Left ventricle myocardium inferior (tissue), 1 donor: Measurements from ENCODE around the gene LKAAEAR1. TPM values are rescaled to one million over a fixed set of nuclear protein-coding genes. Genes with fewer than 3 reads are reported as not detected.

ENCODE experiments used
- DNase-seq: peaks from one replicate; pipeline ENCODE4 v3.0.0-alpha.2; 2020
- H3K27ac ChIP-seq: fragments of 200-600 bp; replicated peaks from 2 replicates; pipeline ENCODE4 v1.8.0; 2021
- H3K27me3 ChIP-seq: fragments of 200-600 bp; 2 replicates; pipeline ENCODE4 v1.8.0; 2021; ENCODE audit warnings: low read depth
- H3K36me3 ChIP-seq: fragments of 200-600 bp; 2 replicates; pipeline ENCODE4 v1.8.0; 2021
- H3K4me1 ChIP-seq: fragments of 200-600 bp; 2 replicates; pipeline ENCODE4 v1.8.0; 2021
- H3K4me3 ChIP-seq: fragments of 200-600 bp; 2 replicates; pipeline ENCODE4 v1.8.0; 2021; ENCODE audit warnings: mild to moderate bottlenecking, moderate library complexity
- H3K9me3 ChIP-seq: fragments of 200-600 bp; replicated peaks from 2 replicates; pipeline ENCODE4 v1.8.0; 2021
- intact Hi-C: fragments of 100-400 bp; cut with micrococcal nuclease; formaldehyde crosslinking; loops from one replicate; pipeline ENCODE4 v1.11.0; 2022
- total RNA-seq: library from RNA; stranded (reverse); fragmentation: NEBNext Ultra II Directional; extraction: Animal tissue kit (Norgen Biotek cat#: 25700); gene quantifications from one replicate; pipeline ENCODE4 v1.2.1, GENCODE V29; 2021
- TF ChIP-seq, protein P1 (sequence below): fragments of 200-600 bp; IDR thresholded peaks from 2 replicates; pipeline ENCODE4 v1.8.0; 2021; ENCODE audit warnings: antibody characterized with exemption, mild to moderate bottlenecking, borderline replicate concordance
- donor health status: DM: no; HTN: yes; CAD: no; lungs with severe emphysema.

Gene LKAAEAR1
- total RNA-seq, 1 donor from 2014 or later, result not detected

- Histone ChIP-seq H3K36me3 (no peaks in the 10 kb centered on the region), H3K9me3 (no peaks in the 10 kb centered on the region), H3K4me3 (peak overlapping the region; percentile 56), H3K27ac (peak overlapping the region; percentile 94), H3K27me3 (peaks cover 63% of the 10 kb centered on the region), H3K4me1 (peaks cover 59% of the 10 kb centered on the region)
- peak; percentile 75 for DNase-seq
- TF ChIP-seq, protein P1, sequence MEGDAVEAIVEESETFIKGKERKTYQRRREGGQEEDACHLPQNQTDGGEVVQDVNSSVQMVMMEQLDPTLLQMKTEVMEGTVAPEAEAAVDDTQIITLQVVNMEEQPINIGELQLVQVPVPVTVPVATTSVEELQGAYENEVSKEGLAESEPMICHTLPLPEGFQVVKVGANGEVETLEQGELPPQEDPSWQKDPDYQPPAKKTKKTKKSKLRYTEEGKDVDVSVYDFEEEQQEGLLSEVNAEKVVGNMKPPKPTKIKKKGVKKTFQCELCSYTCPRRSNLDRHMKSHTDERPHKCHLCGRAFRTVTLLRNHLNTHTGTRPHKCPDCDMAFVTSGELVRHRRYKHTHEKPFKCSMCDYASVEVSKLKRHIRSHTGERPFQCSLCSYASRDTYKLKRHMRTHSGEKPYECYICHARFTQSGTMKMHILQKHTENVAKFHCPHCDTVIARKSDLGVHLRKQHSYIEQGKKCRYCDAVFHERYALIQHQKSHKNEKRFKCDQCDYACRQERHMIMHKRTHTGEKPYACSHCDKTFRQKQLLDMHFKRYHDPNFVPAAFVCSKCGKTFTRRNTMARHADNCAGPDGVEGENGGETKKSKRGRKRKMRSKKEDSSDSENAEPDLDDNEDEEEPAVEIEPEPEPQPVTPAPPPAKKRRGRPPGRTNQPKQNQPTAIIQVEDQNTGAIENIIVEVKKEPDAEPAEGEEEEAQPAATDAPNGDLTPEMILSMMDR, result peak; percentile 19
- intact Hi-C loops, result no loop called here
Observed at GRCh38 chr20:64055893-64056638, 28.1 kb downstream of the LKAAEAR1 start.

DNA sequence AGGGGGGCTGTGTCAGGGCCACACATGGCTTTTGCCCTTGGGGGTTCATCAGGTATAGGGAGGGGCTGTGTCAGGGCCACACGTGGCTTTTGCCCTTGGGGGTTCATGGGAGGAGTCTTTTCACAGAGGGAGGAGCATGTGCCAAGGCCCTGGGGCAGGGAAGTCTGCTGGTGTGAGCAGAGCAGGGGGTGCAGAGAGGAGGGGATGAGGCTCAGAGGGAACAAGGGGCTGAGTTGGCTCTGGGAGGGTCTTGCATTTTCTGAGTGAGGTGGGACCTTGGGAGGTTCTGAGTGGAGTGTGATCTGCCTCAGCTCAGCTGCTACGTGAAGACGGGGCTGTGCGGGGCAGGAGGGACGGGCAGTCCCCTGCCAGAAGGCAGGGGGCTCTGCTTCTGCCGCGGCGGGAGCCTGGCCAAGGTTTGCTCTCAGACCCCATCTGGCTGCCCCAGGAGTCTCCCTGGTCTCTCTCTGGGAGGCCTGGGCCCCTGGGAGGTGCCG, 28.8 kb downstream of the LKAAEAR1 start:
- TF ChIP-seq, protein P1, result no peak
- Histone ChIP-seq H3K27ac (peak overlapping the region; percentile 94), H3K4me1 (peaks cover 65% of the 10 kb centered on the region), H3K4me3 (peak overlapping the region; percentile 56), H3K9me3 (no peaks in the 10 kb centered on the region), H3K36me3 (no peaks in the 10 kb centered on the region), H3K27me3 (peaks cover 69% of the 10 kb centered on the region)
- no peak for DNase-seq
- intact Hi-C loops, result no loop called here

- Histone ChIP-seq H3K36me3 (no peaks in the 10 kb centered on the region), H3K9me3 (no peaks in the 10 kb centered on the region), H3K27ac (peak overlapping the region; percentile 95), H3K4me3 (peak overlapping the region; percentile 56), H3K27me3 (peaks cover 80% of the 10 kb centered on the region), H3K4me1 (peaks cover 74% of the 10 kb centered on the region)
- intact Hi-C loops, result no loop called here
- peak; percentile 75 for DNase-seq
- TF ChIP-seq, protein P1, result no peak
Observed at GRCh38 chr20:64053841-64054661, 30.1 kb downstream of the LKAAEAR1 start.

- Histone ChIP-seq H3K27ac (peak overlapping the region; percentile 95), H3K36me3 (peaks cover 5% of the 10 kb centered on the region), H3K9me3 (no peaks in the 10 kb centered on the region), H3K4me3 (peak overlapping the region; percentile 44), H3K27me3 (peaks cover 88% of the 10 kb centered on the region), H3K4me1 (peaks cover 77% of the 10 kb centered on the region)
- intact Hi-C loops, result no loop called here
- no peak for DNase-seq
- TF ChIP-seq, protein P1, result no peak
Observed at GRCh38 chr20:64052987-64053840, 31.0 kb downstream of the LKAAEAR1 start.

- TF ChIP-seq, protein P1, result no peak
- intact Hi-C loops, result no loop called here
- DNase-seq, result no peak
- Histone ChIP-seq H3K27me3 (peaks cover 94% of the 10 kb centered on the region), H3K4me1 (peaks cover 72% of the 10 kb centered on the region), H3K4me3 (peak overlapping the region; percentile 44), H3K36me3 (peaks cover 11% of the 10 kb centered on the region), H3K27ac (peak overlapping the region; percentile 95), H3K9me3 (no peaks in the 10 kb centered on the region)
Observed at GRCh38 chr20:64052326-64052722, 31.9 kb downstream of the LKAAEAR1 start.
